Measurements from ENCODE around the gene ECEL1. TPM values are rescaled to one million over a fixed set of nuclear protein-coding genes. Genes with fewer than 3 reads are reported as not detected.

The ECEL1 gene
- total and polyA plus RNA-seq, 9 of the 15 experiments (the other 6 are each of a cell fraction or from before 2014, with no cell fraction given), result 0.09 TPM; not detected in 8

- BruUV-seq (replicated peaks), result no TSS peak
- TF ChIP-seq STAT5A (IDR thresholded peaks at IDR 0.05; ENCODE audit: borderline replicate concordance, low read length) (no peak), SLC30A9 (CRISPR knock-in tag; IDR thresholded peaks at IDR 0.05) (no peak), ZNF695 (CRISPR knock-in tag; IDR thresholded peaks at IDR 0.05) (no peak), SIN3B (IDR thresholded peaks at IDR 0.05; ENCODE audit: low read depth) (no peak), PHF20 (IDR thresholded peaks at IDR 0.05; ENCODE audit: partially characterized antibody) (no peak), ZNF143 (CRISPR knock-in tag; IDR thresholded peaks at IDR 0.05) (no peak), GABPB1 (CRISPR knock-in tag; IDR thresholded peaks at IDR 0.05) (no peak), ZNF696 (CRISPR knock-in tag; conservative IDR thresholded peaks at IDR 0.05) (no peak), ZNF217 (CRISPR knock-in tag; IDR thresholded peaks at IDR 0.05) (no peak), L3MBTL2 (IDR thresholded peaks at IDR 0.05) (no peak), NFE2L1 (tag; IDR thresholded peaks at IDR 0.05; ENCODE audit: borderline replicate concordance, low read depth) (no peak), BDP1 (IDR thresholded peaks at IDR 0.05; ENCODE audit: insufficient read depth, insufficient read length) (no peak), SUPT5H (IDR thresholded peaks at IDR 0.05) (no peak)
- TF ChIP-seq, protein P1, sequence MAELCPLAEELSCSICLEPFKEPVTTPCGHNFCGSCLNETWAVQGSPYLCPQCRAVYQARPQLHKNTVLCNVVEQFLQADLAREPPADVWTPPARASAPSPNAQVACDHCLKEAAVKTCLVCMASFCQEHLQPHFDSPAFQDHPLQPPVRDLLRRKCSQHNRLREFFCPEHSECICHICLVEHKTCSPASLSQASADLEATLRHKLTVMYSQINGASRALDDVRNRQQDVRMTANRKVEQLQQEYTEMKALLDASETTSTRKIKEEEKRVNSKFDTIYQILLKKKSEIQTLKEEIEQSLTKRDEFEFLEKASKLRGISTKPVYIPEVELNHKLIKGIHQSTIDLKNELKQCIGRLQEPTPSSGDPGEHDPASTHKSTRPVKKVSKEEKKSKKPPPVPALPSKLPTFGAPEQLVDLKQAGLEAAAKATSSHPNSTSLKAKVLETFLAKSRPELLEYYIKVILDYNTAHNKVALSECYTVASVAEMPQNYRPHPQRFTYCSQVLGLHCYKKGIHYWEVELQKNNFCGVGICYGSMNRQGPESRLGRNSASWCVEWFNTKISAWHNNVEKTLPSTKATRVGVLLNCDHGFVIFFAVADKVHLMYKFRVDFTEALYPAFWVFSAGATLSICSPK (IDR thresholded peaks at IDR 0.05; ENCODE audit: borderline replicate concordance), result no peak
- in situ Hi-C loops (cut with MboI), result no loop called here
These were observed 3.6 kb upstream of the ECEL1 start for GRCh38 chr2:232491139-232491780.

More at GRCh38 chr2:232491139-232491780, 3.6 kb upstream of the ECEL1 start:
- H4K20me1 ChIP-seq (replicated peaks; ENCODE audit: control insufficient read depth, insufficient read depth, low read length), result no peaks in the 10 kb centered on the region
- FAIRE-seq, result no peak
- no peaks in the 10 kb centered on the region for H3K4me1 ChIP-seq (replicated peaks in 1 of 2; ENCODE audit: control insufficient read depth in 2 of 2, insufficient read depth in 2 of 2, low read length in 2 of 2)
- ChIA-PET CTCF (ENCODE audit: low intra/inter-chr PET ratio) (no interaction called here), POLR2A (no interaction called here)
- no peak for DNase-seq (ENCODE audit: extremely low read depth in 1 of 4, low spot score in 3 of 4)
- H3K9ac ChIP-seq (ENCODE audit: insufficient read depth in 1 of 2, low read depth in 2 of 2, low read length in 2 of 2), result no peak overlapping the region
- H3K4me2 ChIP-seq (ENCODE audit: insufficient read depth, low read length), result no peak overlapping the region
- H3K36me3 ChIP-seq (ENCODE audit: control insufficient read depth, insufficient read depth, low read length), result no peaks in the 10 kb centered on the region
- intact Hi-C loops (cut with micrococcal nuclease), result no loop called here
- H3K79me2 ChIP-seq (ENCODE audit: control insufficient read depth, insufficient read depth, low read length), result no peaks in the 10 kb centered on the region
- WGBS (ENCODE audit: insufficient coverage, low coverage, missing lambda C conversion rate), result 4% methylated on average over 8 of the region's 12 CpGs
- H2AFZ ChIP-seq (ENCODE audit: low read depth, low read length), result no peak overlapping the region
- H3K27ac ChIP-seq (ENCODE audit: extremely low read depth, low read depth, low read length), result no peak overlapping the region
- no peaks in the 10 kb centered on the region for H3K9me1 ChIP-seq (ENCODE audit: control insufficient read depth, insufficient read depth, low read length)
- H3K4me3 ChIP-seq, result no peak overlapping the region
- H3K9me3 ChIP-seq (replicated peaks; ENCODE audit: control insufficient read depth, insufficient read depth, low read depth, low read length), result no peaks in the 10 kb centered on the region
- no peak for ATAC-seq
- H3K27me3 ChIP-seq (ENCODE audit: control insufficient read depth in 2 of 2, insufficient read depth in 2 of 2, low read length in 2 of 2), result peaks cover 0 to 33% of the 10 kb centered on the region in 2 experiments; a peak in 2 of 5 replicates
